NCI-H146 (cell line): ENCODE measurements around the gene ZDHHC11B.

ENCODE experiments used
- DNase-seq: peaks from one replicate; lab custom pipeline; 2025; lab: John Stamatoyannopoulos, UW

The ZDHHC11B gene

GRCh38 chr5:660491-661030 is 124.0 kb downstream of the ZDHHC11B start:
- DNase-seq: no peak
